Fibroblast of villous mesenchyme (primary cell): ENCODE results near the gene RET. TPM values are rescaled to one million over a fixed set of nuclear protein-coding genes. Genes with fewer than 3 reads are reported as not detected.

Experiments
- DNase-seq: peaks from one replicate; pipeline ENCODE4 v3.0.0-alpha.2; 2010; ENCODE audit warnings: low read depth
- H3K4me3 ChIP-seq: 2 replicates; pipeline ENCODE4 v1.5.1; 2011; ENCODE audit warnings: low read depth, mild to moderate bottlenecking, low read length
- CTCF ChIP-seq: IDR thresholded peaks from 2 replicates; pipeline ENCODE4 v1.5.1; 2012; ENCODE audit warnings: low read depth, mild to moderate bottlenecking, low read length; ENCODE audit not compliant: insufficient read depth
- total RNA-seq: library from RNA; depleted of rRNA; stranded (reverse); fragments of >200 nt; gene quantifications from 2 replicates; pipeline ENCODE4 v1.2.3, GENCODE V29; 2012

RET gene
- total RNA-seq: 0.43 and 1.3 TPM in 2 replicates

- DNase-seq: no peak
- peak within 1 kb of the TSS; percentile 36 for H3K4me3 ChIP-seq
- TF ChIP-seq CTCF: no peak
These were observed at the start of gene RET for GRCh38 chr10:43076876-43077420. Gene RET (plus strand): TSS chr10:43077069. CDS start chr10:43077259, 190 bp downstream.

GRCh38 chr10:43027331-43027955 lies 49.4 kb upstream of the RET start:
- DNase-seq: no peak
- no peak for TF ChIP-seq CTCF
- no peak overlapping the region for H3K4me3 ChIP-seq

- no peak for DNase-seq
These were observed 48.7 kb upstream of the RET start for GRCh38 chr10:43028143-43028542.

GRCh38 chr10:43029043-43029442 lies 47.8 kb upstream of the RET start:
- no peak overlapping the region for H3K4me3 ChIP-seq
- TF ChIP-seq CTCF: no peak
- DNase-seq: no peak

More at GRCh38 chr10:43028143-43028542, 48.7 kb upstream of the RET start:
- TF ChIP-seq CTCF: no peak
- no peak overlapping the region for H3K4me3 ChIP-seq

- no peak for DNase-seq
- no peak overlapping the region for H3K4me3 ChIP-seq
- TF ChIP-seq CTCF: no peak
These were observed 44.3 kb upstream of the RET start for GRCh38 chr10:43032613-43033012.

GRCh38 chr10:43035800-43036199 lies 41.1 kb upstream of the RET start:
- no peak overlapping the region for H3K4me3 ChIP-seq
- TF ChIP-seq CTCF: no peak
- no peak for DNase-seq
